PFSK-1 (cell line): ENCODE measurements around the gene EML3.

Source experiments
- FOXP2 ChIP-seq: optimal IDR thresholded peaks from 2 replicates; pipeline ENCODE3; 2011; ENCODE audit warnings: borderline replicate concordance, control low read depth, inconsistent platforms; ENCODE audit not compliant: insufficient read depth; ENCODE audit errors: extremely low read length, extremely low read depth
- POLR2AphosphoS5 ChIP-seq: IDR thresholded peaks from 2 replicates; pipeline ENCODE4 v1.6.1; 2012; ENCODE audit warnings: low read depth, mild to moderate bottlenecking, control low read depth, low read length, moderate library complexity
- REST ChIP-seq, 2 experiments: IDR thresholded peaks; 2 replicates each; pipeline versions ENCODE4 v1.6.1 to v1.8.0; 2011 to 2012; ENCODE audit warnings: low read depth in 2 of 2, low read length in 2 of 2, control low read depth in 1 of 2, inconsistent platforms in 1 of 2, mild to moderate bottlenecking in 1 of 2, moderate library complexity in 1 of 2; ENCODE audit not compliant: insufficient read depth in 1 of 2
- SIN3A ChIP-seq: IDR thresholded peaks from 2 replicates; pipeline ENCODE4 v1.6.1; 2012; ENCODE audit warnings: mild to moderate bottlenecking, low read length, moderate library complexity, borderline replicate concordance; ENCODE audit not compliant: insufficient read depth
- TAF1 ChIP-seq: IDR thresholded peaks from 2 replicates; pipeline ENCODE4 v1.6.1; 2012; ENCODE audit warnings: low read length, control low read depth, borderline replicate concordance; ENCODE audit not compliant: insufficient read depth

Gene EML3

GRCh38 chr11:62573006-62573591, 39.5 kb downstream of the EML3 start:
- TF ChIP-seq POLR2AphosphoS5 (0 out of 2 replicates have a peak, but pooled peaks have one; percentile 6), TAF1 (peak; percentile 43; the same call in 1 of the 2 replicates), FOXP2 (no peak), REST (IDR thresholded peaks at IDR 0.05; ENCODE audit: insufficient read depth in 1 of 2, low read depth in 2 of 2, low read length in 2 of 2) (no peak), SIN3A (0 out of 2 replicates have a peak, but pooled peaks have one; percentile 23)

- TF ChIP-seq SIN3A = no peak
- TF ChIP-seq POLR2AphosphoS5 = no peak
- TF ChIP-seq FOXP2 = no peak
- TF ChIP-seq TAF1 = no peak
- TF ChIP-seq REST (IDR thresholded peaks at IDR 0.05; ENCODE audit: insufficient read depth in 1 of 2, low read depth in 2 of 2, low read length in 2 of 2) = no peak
Measured at GRCh38 chr11:62572431-62572830, 40.1 kb downstream of the EML3 start.

GRCh38 chr11:62569611-62570010, 43.0 kb downstream of the EML3 start:
- no peak for TF ChIP-seq FOXP2
- TF ChIP-seq POLR2AphosphoS5 = no peak
- TF ChIP-seq TAF1 = no peak
- TF ChIP-seq SIN3A = no peak
- TF ChIP-seq REST (IDR thresholded peaks at IDR 0.05; ENCODE audit: insufficient read depth in 1 of 2, low read depth in 2 of 2, low read length in 2 of 2) = no peak

GRCh38 chr11:62567018-62567633, 45.4 kb downstream of the EML3 start:
- TF ChIP-seq REST (IDR thresholded peaks at IDR 0.05; ENCODE audit: insufficient read depth in 1 of 2, low read depth in 2 of 2, low read length in 2 of 2) (no peak), POLR2AphosphoS5 (no peak), SIN3A (no peak), FOXP2 (no peak), TAF1 (no peak)

- TF ChIP-seq POLR2AphosphoS5 (0 out of 2 replicates have a peak, but pooled peaks have one; percentile 9), REST (IDR thresholded peaks at IDR 0.05; ENCODE audit: insufficient read depth in 1 of 2, low read depth in 2 of 2, low read length in 2 of 2) (no peak)
Measured at GRCh38 chr11:62566247-62566646, 46.3 kb downstream of the EML3 start.
